NOMO-1 treated with DMSO at 0.1 percent for 48 hours (cell line): ENCODE data around the gene AP4B1.

Experiments
- DNase-seq: peaks from one replicate; lab custom pipeline; 2025; ENCODE audit not compliant: unreplicated experiment; lab: John Stamatoyannopoulos, UW

Gene AP4B1

GRCh38 chr1:113895961-113896360 is 8.6 kb downstream of the AP4B1 start:
- DNase-seq = no peak

DNA sequence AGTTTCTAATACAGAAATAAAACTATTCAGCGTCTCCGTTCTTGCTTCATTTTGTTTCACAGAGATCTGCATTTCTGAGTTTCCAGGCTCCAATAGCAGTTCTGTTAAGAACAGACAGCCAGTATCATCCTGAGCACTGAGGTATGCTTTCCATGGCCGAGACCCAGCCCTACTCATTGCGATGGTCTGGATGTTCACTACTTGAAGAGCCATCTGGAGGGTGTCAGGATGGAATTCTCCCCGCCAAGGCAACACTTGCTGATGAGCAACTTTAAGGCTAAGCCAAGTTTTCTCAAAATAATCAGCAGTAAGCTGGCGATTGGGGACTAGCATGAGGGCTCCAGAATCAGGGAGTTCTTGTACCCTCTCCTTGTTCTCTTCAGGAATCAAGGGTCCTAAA is 9.5 kb downstream of the AP4B1 start:
- no peak for DNase-seq

DNA sequence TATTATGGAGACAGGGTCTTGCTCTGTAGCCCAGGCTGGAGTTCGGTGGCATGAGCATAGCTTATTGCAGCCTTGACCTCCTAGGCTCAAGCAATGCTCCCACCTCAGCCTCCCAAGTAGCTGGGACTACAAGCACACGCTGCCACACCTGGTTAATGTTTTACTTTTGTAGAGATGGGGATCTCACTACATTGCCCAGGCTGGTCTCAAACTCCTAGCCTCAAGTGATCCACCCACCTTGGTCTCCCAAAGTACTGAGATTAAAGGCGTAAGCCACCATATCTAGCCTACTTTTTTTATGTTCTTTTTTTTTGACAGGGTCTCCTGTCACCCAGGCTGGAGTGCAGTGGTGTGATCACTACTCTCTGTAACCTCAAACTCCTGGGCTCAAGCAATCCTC is 11.3 kb downstream of the AP4B1 start:
- no peak for DNase-seq

GRCh38 chr1:113891631-113892220 is 12.9 kb downstream of the AP4B1 start:
- no peak for DNase-seq

DNA sequence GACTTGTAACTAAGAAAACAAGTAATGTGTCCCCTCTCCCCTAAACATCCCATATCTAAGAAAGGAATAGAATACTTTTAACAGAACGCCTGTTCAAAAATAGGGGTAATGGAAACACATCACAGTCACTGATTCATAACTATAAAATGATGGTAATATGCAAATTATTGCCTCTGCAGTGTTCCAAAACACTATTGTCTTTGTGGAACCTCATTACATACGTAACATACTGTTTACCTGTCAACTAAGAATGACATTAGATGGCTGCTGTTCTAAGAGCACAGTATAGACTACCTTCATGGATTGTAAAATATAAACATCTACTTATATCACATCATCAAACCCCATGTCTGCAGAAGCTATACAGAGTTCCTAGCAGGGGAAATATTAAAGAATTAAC is 13.8 kb downstream of the AP4B1 start:
- DNase-seq = no peak

DNA sequence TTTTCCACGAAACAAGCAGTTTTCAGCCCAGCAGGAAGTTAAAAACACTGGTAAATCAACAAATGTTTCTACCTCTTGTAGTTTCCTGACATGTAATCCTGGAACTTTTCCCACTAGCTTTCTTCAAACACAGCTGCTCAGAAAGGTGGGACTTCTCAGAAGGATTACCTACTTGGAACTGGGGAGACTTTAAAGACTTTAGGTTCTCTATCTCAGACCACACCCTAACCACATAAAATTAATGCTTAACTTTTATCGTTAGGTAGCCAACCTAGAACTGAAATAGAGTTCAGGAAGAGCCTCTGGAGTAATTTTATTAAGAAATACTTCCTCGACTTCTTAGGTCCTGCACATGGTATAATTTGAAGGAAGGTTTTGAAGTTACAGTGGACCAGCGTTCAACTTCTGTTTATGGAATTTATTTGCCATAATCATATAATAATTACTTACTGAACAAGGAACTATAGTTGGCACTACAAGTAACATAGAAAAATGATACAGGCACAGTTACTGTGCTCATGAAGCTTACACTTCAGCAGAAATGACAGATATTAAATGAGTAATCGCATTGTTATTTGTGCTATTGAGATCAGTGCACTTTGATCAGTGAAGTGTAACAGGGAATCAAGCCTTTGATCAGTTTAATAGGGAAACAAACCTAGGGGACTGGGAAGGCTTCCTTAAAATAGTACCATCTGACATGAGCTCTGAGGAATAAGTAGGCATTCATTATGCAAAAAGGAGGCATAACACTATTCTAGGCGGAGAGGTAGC is 17.0 kb downstream of the AP4B1 start, which contains the start of gene BCL2L15:
Gene BCL2L15, minus strand, starts transcription at position 180 of the 774 bp plus-strand sequence. CDS start 206 bp downstream, outside the sequence.
- peak; percentile 14 for DNase-seq

DNA sequence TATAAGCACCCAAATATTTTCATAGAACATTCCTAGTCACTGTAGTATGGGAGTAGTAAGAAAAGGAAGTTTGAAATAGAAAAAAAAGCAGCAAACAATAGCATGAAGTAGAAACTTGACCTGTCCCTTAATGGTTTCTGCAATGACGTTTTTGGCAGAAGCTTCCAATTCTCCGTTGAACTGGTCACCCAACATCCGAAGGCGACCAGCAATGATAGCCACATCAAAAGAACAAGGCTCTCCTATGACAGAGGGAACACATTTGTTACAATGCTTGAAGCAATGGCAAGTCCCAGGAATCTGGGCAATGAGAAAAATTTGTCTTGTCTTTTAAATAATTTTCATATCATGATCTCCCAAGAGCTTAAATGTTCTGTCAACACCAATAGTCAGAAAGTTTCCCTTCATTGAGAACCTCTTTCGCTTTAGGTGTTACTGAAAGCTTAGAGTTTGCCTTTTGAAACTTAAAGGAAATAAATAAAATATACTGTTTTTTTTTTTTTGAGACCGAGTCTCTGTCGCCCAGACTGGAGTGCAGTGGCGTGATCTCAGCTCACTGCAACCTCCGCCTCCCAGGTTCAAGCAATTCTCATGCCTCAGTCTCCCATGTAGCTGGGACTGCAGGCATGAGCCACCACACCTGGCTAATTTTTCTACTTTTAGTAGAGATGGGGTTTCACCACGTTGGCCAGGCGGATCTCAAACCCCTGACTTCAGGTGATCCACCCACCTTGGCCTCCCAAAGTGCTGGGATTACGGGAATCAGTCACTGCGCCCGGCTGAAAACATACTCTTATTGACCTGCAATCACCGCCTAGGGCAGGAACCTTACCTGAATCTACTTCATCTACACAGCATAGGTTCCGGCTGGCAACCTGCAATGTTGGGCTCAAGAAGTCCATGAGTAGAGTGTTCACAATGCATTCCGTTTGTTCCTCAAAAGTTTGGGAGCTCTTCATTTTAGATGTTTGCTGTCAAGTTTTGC is 17.9 kb downstream of the AP4B1 start:
- DNase-seq = no peak

DNA sequence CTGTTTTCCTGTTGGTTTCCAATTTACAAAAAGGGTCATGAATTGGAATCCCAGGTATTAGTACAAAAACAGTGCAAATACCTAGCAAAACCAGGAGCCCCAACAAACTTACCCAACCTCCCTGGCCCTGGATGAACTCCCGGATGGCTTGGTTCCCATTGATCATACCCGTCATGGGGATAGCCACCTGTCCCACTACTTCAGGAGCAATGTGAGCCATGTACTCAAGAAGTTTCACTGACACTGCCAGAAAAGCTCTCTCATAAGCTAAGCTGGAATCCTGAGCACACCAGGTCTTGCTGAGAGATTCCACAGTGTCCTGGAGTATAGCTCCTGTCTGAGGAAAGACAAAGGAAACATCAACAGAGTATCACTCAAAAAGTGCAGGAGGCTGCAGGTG is 22.9 kb downstream of the AP4B1 start:
- no peak for DNase-seq

DNA sequence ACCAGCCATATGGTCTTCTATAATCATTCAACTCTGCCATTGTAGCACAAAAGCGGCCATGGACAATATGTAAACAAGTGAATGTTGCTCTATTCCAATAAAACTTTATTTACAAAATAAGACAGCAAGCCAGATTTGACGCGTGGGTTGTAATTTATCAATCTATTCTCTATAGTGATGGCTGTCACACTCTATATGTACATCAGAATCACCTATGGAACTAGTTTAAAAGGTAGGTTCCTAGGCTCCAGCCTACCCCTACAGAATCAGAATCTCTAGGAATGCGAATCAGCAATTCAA is 24.9 kb downstream of the AP4B1 start:
- DNase-seq = no peak

DNA sequence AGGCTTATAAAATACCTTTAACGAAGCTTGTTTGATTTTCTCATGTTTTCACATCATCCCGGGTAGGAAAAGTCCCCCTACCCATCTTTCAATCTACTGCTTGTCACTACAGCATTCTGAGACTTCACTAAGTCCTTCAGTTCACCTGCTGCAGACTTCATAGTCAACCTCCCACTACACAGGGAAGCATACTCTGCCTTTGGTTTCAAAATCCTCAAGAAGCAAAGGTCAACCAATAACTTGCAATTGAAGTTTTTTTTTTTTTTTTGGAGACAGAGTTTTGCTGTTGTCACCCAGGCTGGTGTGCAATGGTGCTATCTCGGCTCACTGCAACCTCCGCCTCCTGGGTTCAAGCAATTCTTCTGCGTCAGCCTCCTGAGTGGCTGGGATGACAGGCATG is 28.4 kb downstream of the AP4B1 start:
- DNase-seq = no peak

- DNase-seq = no peak
Observed at GRCh38 chr1:113875714-113876113, 28.9 kb downstream of the AP4B1 start.

GRCh38 chr1:113874012-113874879 is 30.4 kb downstream of the AP4B1 start:
- peak; percentile 81 for DNase-seq

DNA sequence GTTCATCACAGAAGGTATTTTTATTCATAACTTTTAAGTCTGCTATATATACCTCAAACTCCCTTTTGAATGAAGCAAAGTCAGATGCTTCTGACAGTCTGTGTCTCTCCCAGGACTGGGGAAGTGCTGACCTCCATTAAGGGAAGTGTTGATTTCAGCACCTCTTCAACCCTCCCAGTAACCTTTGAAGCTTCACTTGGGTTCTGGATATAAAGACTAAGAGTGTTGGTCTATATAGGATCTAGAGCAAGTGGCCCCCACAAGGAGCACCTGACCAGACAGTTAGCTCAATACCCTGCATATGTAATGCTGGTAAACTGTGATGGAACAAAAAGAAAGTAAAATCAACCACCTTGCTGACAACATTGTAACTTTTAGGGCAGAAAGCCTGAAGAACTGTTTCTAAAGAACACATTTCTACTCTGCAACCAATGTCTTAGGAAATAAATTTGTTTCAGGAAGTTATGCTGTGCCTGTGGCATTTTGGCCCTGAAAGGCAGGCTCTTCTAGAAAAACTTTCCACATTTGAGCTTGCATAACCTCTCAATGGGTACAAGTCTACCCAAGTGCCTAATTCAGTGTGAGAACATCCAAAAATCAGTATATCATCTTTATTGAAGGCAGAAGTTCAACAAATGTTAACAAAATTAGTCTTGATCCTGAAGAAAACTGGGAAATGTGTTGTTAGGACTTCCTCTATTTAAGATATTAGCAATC is 32.2 kb downstream of the AP4B1 start:
- peak; percentile 72 for DNase-seq

- peak; percentile 94 for DNase-seq
Observed at GRCh38 chr1:113871597-113872113, 32.9 kb downstream of the AP4B1 start, which contains the start of gene PTPN22. PTPN22 (minus strand) TSS chr1:113871712.

DNA sequence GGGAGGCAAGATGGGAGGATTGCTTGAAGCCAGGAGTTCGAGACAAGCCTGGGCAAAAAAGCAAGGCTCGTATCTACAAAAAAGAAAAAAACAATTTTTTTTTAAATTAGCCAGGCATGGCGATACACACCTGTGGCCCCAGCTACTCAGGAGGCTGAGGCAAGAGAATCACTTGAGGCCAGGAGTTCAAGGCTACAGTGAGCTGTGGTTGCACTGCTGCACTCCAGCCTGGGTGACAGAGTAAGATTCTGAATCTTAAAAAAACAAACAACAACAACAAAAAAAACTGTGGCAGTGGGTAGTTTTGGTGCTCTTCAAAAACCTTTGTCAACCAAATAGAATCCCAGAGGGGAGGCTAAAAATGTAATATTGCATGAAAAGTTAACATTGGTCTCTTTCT is 33.8 kb downstream of the AP4B1 start:
- no peak for DNase-seq

- DNase-seq = no peak
Observed at GRCh38 chr1:113868387-113869083, 36.1 kb downstream of the AP4B1 start.

DNA sequence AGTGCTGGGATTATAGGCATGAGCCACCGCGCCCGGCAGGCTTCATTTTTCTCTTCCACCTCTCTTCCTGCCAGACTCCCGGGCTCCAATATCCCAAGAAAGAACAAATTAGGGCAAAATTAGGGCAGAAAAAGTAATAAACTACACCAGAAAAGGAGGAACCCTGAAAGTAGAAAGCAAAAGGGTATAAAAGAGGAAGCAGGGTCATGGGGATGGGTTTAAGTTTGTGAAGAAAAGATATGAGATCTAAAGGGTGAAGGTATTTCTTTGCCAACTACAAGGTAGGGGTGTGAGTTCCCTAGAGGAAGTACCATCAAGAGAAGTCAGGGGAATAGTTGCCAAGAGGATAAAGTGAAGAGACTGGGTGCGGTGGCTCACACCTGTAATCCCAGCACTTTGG is 43.0 kb downstream of the AP4B1 start:
- peak; percentile 64 for DNase-seq

DNA sequence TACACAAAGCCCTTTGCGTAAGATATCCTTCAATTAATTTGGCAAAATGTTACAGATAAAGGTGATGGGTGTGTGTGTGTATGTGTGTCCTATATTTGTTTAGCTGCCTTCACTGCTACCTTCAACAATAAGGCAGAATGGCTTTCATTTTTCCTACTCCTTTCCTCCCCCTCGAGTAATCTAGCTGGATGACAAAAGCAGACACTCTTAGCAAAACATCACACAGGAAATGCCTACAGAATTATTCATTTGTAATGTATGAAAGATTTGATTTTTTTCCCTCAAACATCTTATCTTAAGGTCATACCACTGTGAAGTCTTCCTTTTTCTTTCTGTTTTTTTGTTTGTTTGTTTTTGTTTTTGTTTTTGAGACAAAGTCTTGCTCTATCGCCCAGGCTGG is 43.7 kb downstream of the AP4B1 start:
- no peak for DNase-seq

DNA sequence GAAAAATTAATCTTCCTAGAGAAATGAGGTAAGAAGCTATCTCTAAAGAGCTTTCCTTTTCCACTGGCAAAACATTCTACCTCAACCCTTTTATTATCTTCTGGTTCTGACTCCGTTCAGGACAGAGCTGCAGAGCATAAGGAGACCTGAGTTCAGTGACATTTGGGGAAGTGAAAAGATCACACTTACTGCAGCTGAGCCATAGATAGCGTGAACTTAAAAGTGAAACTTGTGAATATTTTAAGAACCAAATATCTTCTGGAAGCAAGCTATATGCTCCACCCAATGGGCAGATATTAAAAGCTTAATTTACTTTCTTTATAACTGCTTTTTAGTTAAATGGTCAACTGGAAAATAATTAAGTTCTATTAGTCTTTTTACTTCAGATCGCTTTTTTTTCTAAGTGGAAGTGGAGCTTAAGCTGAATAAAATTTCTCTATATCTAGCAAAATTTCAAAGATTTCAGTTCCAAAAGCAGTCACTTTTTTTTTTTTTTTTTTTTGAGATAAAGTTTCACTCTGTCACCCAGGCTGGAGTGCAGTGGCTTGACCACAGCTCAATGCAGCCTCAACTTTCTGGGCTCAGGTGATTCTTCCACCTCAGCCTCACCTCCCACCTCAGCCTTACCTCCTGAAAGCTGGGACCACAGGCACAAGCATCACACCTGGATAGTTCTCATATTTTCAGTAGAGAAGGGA is 45.0 kb downstream of the AP4B1 start:
- DNase-seq = peak; percentile 84
